ENCODE results near the gene LHX3.

The LHX3 gene

GRCh38 chr9:136194540-136194939, 10.4 kb downstream of the LHX3 start:
- Histone ChIP-seq H3K9ac (ENCODE audit: low read length) (no peak overlapping the region), H4K20me1 (ENCODE audit: insufficient read depth, low read length) (no peaks in the 10 kb centered on the region), H2AFZ (ENCODE audit: low read depth, low read length) (no peak overlapping the region), H3K79me2 (ENCODE audit: low read length) (no peaks in the 10 kb centered on the region), H3K27me3 (ENCODE audit: low read depth, low read length) (peaks cover 13% of the 10 kb centered on the region), H3K9me3 (ENCODE audit: insufficient read depth, low read length) (no peaks in the 10 kb centered on the region), H3K4me3 (ENCODE audit: low read length) (no peak overlapping the region), H3K4me2 (ENCODE audit: low read length) (no peak overlapping the region), H3K4me1 (ENCODE audit: low read length) (no peaks in the 10 kb centered on the region), H3K27ac (ENCODE audit: low read length) (no peak overlapping the region), H3K36me3 (replicated peaks; ENCODE audit: low read depth, low read length) (no peaks in the 10 kb centered on the region)
- TF ChIP-seq EZH2phosphoT487 (IDR thresholded peaks at IDR 0.05; ENCODE audit: low read depth) (no peak), CTCF (IDR thresholded peaks at IDR 0.05; ENCODE audit: low read depth, low read length) (no peak)

DNA sequence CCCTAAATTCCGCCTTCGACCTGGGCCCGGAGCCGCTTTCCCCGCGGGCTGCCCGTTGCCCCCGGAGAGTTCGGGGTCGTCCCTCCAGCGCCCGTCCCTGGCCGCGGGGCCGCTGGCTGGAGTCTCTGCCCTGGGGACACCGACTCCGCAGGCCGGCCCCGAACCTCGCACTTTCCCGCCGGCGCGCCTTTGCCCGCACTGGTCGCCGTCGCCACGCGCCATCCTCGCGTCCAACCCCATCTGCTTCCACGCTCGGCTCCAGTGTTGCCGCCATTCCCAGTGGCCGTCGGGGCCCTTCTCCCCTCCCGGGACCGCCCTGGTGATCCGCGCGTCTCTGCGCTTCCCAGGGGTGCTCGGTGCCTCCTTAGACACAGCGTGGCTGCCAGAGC, 11.0 kb downstream of the LHX3 start:
- H3K4me2 ChIP-seq (ENCODE audit: low read length): no peak overlapping the region
- peaks cover 13% of the 10 kb centered on the region for H3K27me3 ChIP-seq (ENCODE audit: low read depth, low read length)

GRCh38 chr9:136193127-136193890, 11.6 kb downstream of the LHX3 start:
- Histone ChIP-seq H3K27ac (ENCODE audit: low read length) (no peak overlapping the region), H3K9ac (ENCODE audit: low read length) (no peak overlapping the region), H3K36me3 (replicated peaks; ENCODE audit: low read depth, low read length) (no peaks in the 10 kb centered on the region), H3K27me3 (ENCODE audit: low read depth, low read length) (peaks cover 13% of the 10 kb centered on the region), H3K4me2 (ENCODE audit: low read length) (no peak overlapping the region), H3K9me3 (ENCODE audit: insufficient read depth, low read length) (no peaks in the 10 kb centered on the region), H3K4me3 (ENCODE audit: low read length) (no peak overlapping the region), H4K20me1 (ENCODE audit: insufficient read depth, low read length) (no peaks in the 10 kb centered on the region), H2AFZ (ENCODE audit: low read depth, low read length) (no peak overlapping the region), H3K79me2 (ENCODE audit: low read length) (no peaks in the 10 kb centered on the region), H3K4me1 (ENCODE audit: low read length) (no peaks in the 10 kb centered on the region)
- TF ChIP-seq EZH2phosphoT487 (IDR thresholded peaks at IDR 0.05; ENCODE audit: low read depth) (no peak), CTCF (IDR thresholded peaks at IDR 0.05; ENCODE audit: low read depth, low read length) (no peak)

More for the DNA sequence above, 11.0 kb downstream of the LHX3 start:
- Histone ChIP-seq H3K27ac (ENCODE audit: low read length) (no peak overlapping the region), H3K9ac (ENCODE audit: low read length) (no peak overlapping the region), H3K9me3 (ENCODE audit: insufficient read depth, low read length) (no peaks in the 10 kb centered on the region), H2AFZ (ENCODE audit: low read depth, low read length) (no peak overlapping the region), H3K4me1 (ENCODE audit: low read length) (no peaks in the 10 kb centered on the region), H3K36me3 (replicated peaks; ENCODE audit: low read depth, low read length) (no peaks in the 10 kb centered on the region), H4K20me1 (ENCODE audit: insufficient read depth, low read length) (no peaks in the 10 kb centered on the region), H3K79me2 (ENCODE audit: low read length) (no peaks in the 10 kb centered on the region), H3K4me3 (ENCODE audit: low read length) (no peak overlapping the region)
- no peak for TF ChIP-seq CTCF (IDR thresholded peaks at IDR 0.05; ENCODE audit: low read depth, low read length)
- no peak for TF ChIP-seq EZH2phosphoT487 (IDR thresholded peaks at IDR 0.05; ENCODE audit: low read depth)

GRCh38 chr9:136192289-136193126, 12.4 kb downstream of the LHX3 start:
- no peak for TF ChIP-seq CTCF (IDR thresholded peaks at IDR 0.05; ENCODE audit: low read depth, low read length)
- no peak for TF ChIP-seq EZH2phosphoT487 (IDR thresholded peaks at IDR 0.05; ENCODE audit: low read depth)
- Histone ChIP-seq H3K4me1 (ENCODE audit: low read length) (no peaks in the 10 kb centered on the region), H3K27me3 (ENCODE audit: low read depth, low read length) (peaks cover 13% of the 10 kb centered on the region), H3K27ac (ENCODE audit: low read length) (no peak overlapping the region), H2AFZ (ENCODE audit: low read depth, low read length) (no peak overlapping the region), H3K9me3 (ENCODE audit: insufficient read depth, low read length) (no peaks in the 10 kb centered on the region), H3K79me2 (ENCODE audit: low read length) (no peaks in the 10 kb centered on the region), H3K4me3 (ENCODE audit: low read length) (no peak overlapping the region), H3K9ac (ENCODE audit: low read length) (no peak overlapping the region), H3K36me3 (replicated peaks; ENCODE audit: low read depth, low read length) (no peaks in the 10 kb centered on the region), H4K20me1 (ENCODE audit: insufficient read depth, low read length) (no peaks in the 10 kb centered on the region), H3K4me2 (ENCODE audit: low read length) (no peak overlapping the region)

Data from OCI-LY3 (cell line).